ENCODE measurements around the gene SPATA13.

- TF ChIP-seq, protein P1, sequence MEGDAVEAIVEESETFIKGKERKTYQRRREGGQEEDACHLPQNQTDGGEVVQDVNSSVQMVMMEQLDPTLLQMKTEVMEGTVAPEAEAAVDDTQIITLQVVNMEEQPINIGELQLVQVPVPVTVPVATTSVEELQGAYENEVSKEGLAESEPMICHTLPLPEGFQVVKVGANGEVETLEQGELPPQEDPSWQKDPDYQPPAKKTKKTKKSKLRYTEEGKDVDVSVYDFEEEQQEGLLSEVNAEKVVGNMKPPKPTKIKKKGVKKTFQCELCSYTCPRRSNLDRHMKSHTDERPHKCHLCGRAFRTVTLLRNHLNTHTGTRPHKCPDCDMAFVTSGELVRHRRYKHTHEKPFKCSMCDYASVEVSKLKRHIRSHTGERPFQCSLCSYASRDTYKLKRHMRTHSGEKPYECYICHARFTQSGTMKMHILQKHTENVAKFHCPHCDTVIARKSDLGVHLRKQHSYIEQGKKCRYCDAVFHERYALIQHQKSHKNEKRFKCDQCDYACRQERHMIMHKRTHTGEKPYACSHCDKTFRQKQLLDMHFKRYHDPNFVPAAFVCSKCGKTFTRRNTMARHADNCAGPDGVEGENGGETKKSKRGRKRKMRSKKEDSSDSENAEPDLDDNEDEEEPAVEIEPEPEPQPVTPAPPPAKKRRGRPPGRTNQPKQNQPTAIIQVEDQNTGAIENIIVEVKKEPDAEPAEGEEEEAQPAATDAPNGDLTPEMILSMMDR (conservative IDR thresholded peaks at IDR 0.05 in 1 of 2, IDR thresholded peaks at IDR 0.05 in 1 of 2; ENCODE audit: extremely low read depth in 1 of 2, insufficient read depth in 1 of 2, low read depth in 1 of 2, low read length in 2 of 2) = no peak
- TF ChIP-seq EZH2 (IDR thresholded peaks at IDR 0.05; ENCODE audit: borderline replicate concordance, low read length) = no peak
These were observed 57.8 kb downstream of the SPATA13 start for GRCh38 chr13:24218338-24218737.
